Spleen (tissue), 7 donors: Measurements from ENCODE around the gene LAMA4.

ENCODE experiments used
- CTCF ChIP-seq, 11 experiments: fragments of 200-600 bp in 7 of 11; fragments of 450-650 bp in 4 of 11; sonication (generic) in 4 of 11; IDR thresholded peaks in 8 of 11; conservative IDR thresholded peaks in 3 of 11; 1 replicate in 7 of 11; 2 replicates in 4 of 11; pipeline versions ENCODE4 v1.4.0 to v1.8.0; 2016 to 2021; ENCODE audit warnings: antibody characterized with exemption in 11 of 11, inconsistent platforms in 4 of 11, mild to moderate bottlenecking in 1 of 11
- POLR2A ChIP-seq, 3 donors: fragments of 450-650 bp; IDR thresholded peaks; one replicate each; pipeline ENCODE4 v1.5.1; 2017; ENCODE audit warnings: antibody characterized with exemption in 3 of 3, mild to moderate bottlenecking in 1 of 3
- POLR2AphosphoS5 ChIP-seq, 3 donors: sonication (generic); formaldehyde crosslinking; IDR thresholded peaks; one replicate each; pipeline ENCODE4 v1.5.1; 2017; ENCODE audit warnings: antibody characterized with exemption in 3 of 3
- donor health status: DM: no; HTN: no; CAD: no; lungs with moderate emphysema.
- donor health status: DM: no; HTN: no; CAD: no.
- donor health status: DM: no; HTN: no; CAD: no.

GRCh38 chr6:112203577-112204349 is 50.6 kb downstream of the LAMA4 start:
- TF ChIP-seq POLR2A (IDR thresholded peaks at IDR 0.05) (no peak), CTCF (IDR thresholded peaks at IDR 0.05 in 8 of 11, conservative IDR thresholded peaks at IDR 0.05 in 3 of 11) (no peak), POLR2AphosphoS5 (IDR thresholded peaks at IDR 0.05) (no peak)
